Gastroesophageal sphincter (tissue), 3 donors: Measurements from ENCODE around the gene SP8.

Experiments
- CTCF ChIP-seq, 4 experiments: fragments of 200-600 bp in 2 of 4; fragments of 450-650 bp in 2 of 4; sonication (generic) in 1 of 4; IDR thresholded peaks; one replicate each; pipeline ENCODE4 v1.5.1; 2017 to 2019; ENCODE audit warnings: antibody characterized with exemption in 4 of 4, mild to moderate bottlenecking in 2 of 4, moderate library complexity in 2 of 4
- EP300 ChIP-seq: sonication (generic); formaldehyde crosslinking; IDR thresholded peaks from one replicate; pipeline ENCODE4 v1.6.1; 2017; ENCODE audit warnings: antibody characterized with exemption, mild to moderate bottlenecking
- POLR2A ChIP-seq, 2 donors: fragments of 450-650 bp; IDR thresholded peaks; one replicate each; pipeline ENCODE4 v1.6.1; 2017; ENCODE audit warnings: antibody characterized with exemption in 2 of 2, mild to moderate bottlenecking in 2 of 2, moderate library complexity in 1 of 2
- POLR2AphosphoS5 ChIP-seq: sonication (generic); formaldehyde crosslinking; IDR thresholded peaks from one replicate; pipeline ENCODE4 v1.6.1; 2017; ENCODE audit warnings: antibody characterized with exemption

- no peak for TF ChIP-seq CTCF (IDR thresholded peaks at IDR 0.05)
- TF ChIP-seq POLR2A (IDR thresholded peaks at IDR 0.05): no peak
- no peak for TF ChIP-seq EP300
- TF ChIP-seq POLR2AphosphoS5: no peak
Measured at GRCh38 chr7:20747001-20747400, 39.7 kb downstream of the SP8 start.
